Nephron (organoid): ENCODE results near the gene TMEM204.

ENCODE experiments used
- H3K27ac Mint-ChIP-seq, 3 experiments: 2 replicates each; pipeline ENCODE4 v1.8.0; 2020; ENCODE audit warnings: mixed read lengths in 3 of 3, mild to moderate bottlenecking in 2 of 3, moderate library complexity in 1 of 3
- H3K27me3 Mint-ChIP-seq: 2 replicates; pipeline ENCODE4 v1.8.0; 2021; ENCODE audit warnings: low read depth, mild to moderate bottlenecking, moderate library complexity, mixed read lengths
- H3K36me3 Mint-ChIP-seq: 2 replicates; pipeline ENCODE4 v1.8.0; 2020; ENCODE audit warnings: low read depth, mixed read lengths
- H3K4me1 Mint-ChIP-seq: 2 replicates; pipeline ENCODE4 v1.8.0; 2020; ENCODE audit warnings: mixed read lengths
- H3K4me3 Mint-ChIP-seq, 3 experiments: 2 replicates each; pipeline ENCODE4 v1.8.0; 2020; ENCODE audit warnings: mild to moderate bottlenecking in 3 of 3, mixed read lengths in 3 of 3, moderate library complexity in 2 of 3
- H3K9me3 Mint-ChIP-seq: 2 replicates; pipeline ENCODE4 v1.8.0; 2020; ENCODE audit warnings: mixed read lengths
- CTCF ChIP-seq, 3 experiments: fragments of 200-600 bp; sonication (generic); IDR thresholded peaks; one replicate each; pipeline ENCODE4 v1.5.0; 2021; ENCODE audit warnings: antibody characterized with exemption in 3 of 3; ENCODE audit not compliant: unreplicated experiment in 3 of 3

TMEM204 gene

GRCh38 chr16:1538804-1539520 is 5.5 kb downstream of the TMEM204 start:
- H3K36me3 Mint-ChIP-seq = peaks cover 20% of the 10 kb centered on the region
- peaks cover 44% of the 10 kb centered on the region for H3K4me1 Mint-ChIP-seq
- H3K27me3 Mint-ChIP-seq = no peaks in the 10 kb centered on the region
- peak overlapping the region in 1 of 3 experiments; percentile 53 for H3K4me3 Mint-ChIP-seq
- no peaks in the 10 kb centered on the region for H3K9me3 Mint-ChIP-seq
- peak overlapping the region in 1 of 3 experiments; percentile 60 for H3K27ac Mint-ChIP-seq
- TF ChIP-seq CTCF (IDR thresholded peaks at IDR 0.05; ENCODE audit: unreplicated experiment in 3 of 3) = no peak

- Mint-ChIP-seq H3K4me1 (peaks cover 41% of the 10 kb centered on the region), H3K36me3 (peaks cover 17% of the 10 kb centered on the region), H3K27me3 (no peaks in the 10 kb centered on the region), H3K4me3 (no peak overlapping the region), H3K9me3 (no peaks in the 10 kb centered on the region), H3K27ac (no peak overlapping the region)
- TF ChIP-seq CTCF (IDR thresholded peaks at IDR 0.05; ENCODE audit: unreplicated experiment in 3 of 3) = no peak
Observed at GRCh38 chr16:1539720-1540555, 6.5 kb downstream of the TMEM204 start.

- Mint-ChIP-seq H3K27me3 (no peaks in the 10 kb centered on the region), H3K4me3 (peak overlapping the region in 1 of 3 experiments; percentile 34), H3K9me3 (no peaks in the 10 kb centered on the region), H3K4me1 (peaks cover 41% of the 10 kb centered on the region), H3K27ac (peak overlapping the region in 1 of 3 experiments; percentile 37), H3K36me3 (peaks cover 15% of the 10 kb centered on the region)
- TF ChIP-seq CTCF (IDR thresholded peaks at IDR 0.05; ENCODE audit: unreplicated experiment in 3 of 3) = no peak
Observed at GRCh38 chr16:1540556-1540855, 7.0 kb downstream of the TMEM204 start.

GRCh38 chr16:1541293-1542165 is 8.1 kb downstream of the TMEM204 start:
- H3K27me3 Mint-ChIP-seq = no peaks in the 10 kb centered on the region
- peaks cover 15% of the 10 kb centered on the region for H3K36me3 Mint-ChIP-seq
- H3K4me1 Mint-ChIP-seq = peaks cover 47% of the 10 kb centered on the region
- no peaks in the 10 kb centered on the region for H3K9me3 Mint-ChIP-seq
- TF ChIP-seq CTCF (IDR thresholded peaks at IDR 0.05; ENCODE audit: unreplicated experiment in 3 of 3) = no peak
- peak overlapping the region in 1 of 3 experiments; percentile 22 for H3K27ac Mint-ChIP-seq
- H3K4me3 Mint-ChIP-seq = peak overlapping the region in 1 of 3 experiments; percentile 30

- TF ChIP-seq CTCF (IDR thresholded peaks at IDR 0.05; ENCODE audit: unreplicated experiment in 3 of 3) = no peak
- Mint-ChIP-seq H3K27ac (peak overlapping the region in 1 of 3 experiments; percentile 60), H3K4me1 (peaks cover 48% of the 10 kb centered on the region), H3K4me3 (no peak overlapping the region), H3K27me3 (no peaks in the 10 kb centered on the region), H3K36me3 (peaks cover 15% of the 10 kb centered on the region), H3K9me3 (no peaks in the 10 kb centered on the region)
Observed at GRCh38 chr16:1542166-1542500, 8.7 kb downstream of the TMEM204 start.
